HG03342 (cell line): Measurements from ENCODE around the gene FGF22.

Experiments used
- ATAC-seq: cut with Tn5 transposase; IDR thresholded peaks from one replicate; pipeline ENCODE4 v1.9.1; 2021; ENCODE audit warnings: mild to moderate bottlenecking, moderate library complexity; ENCODE audit not compliant: unreplicated experiment

Gene FGF22

DNA sequence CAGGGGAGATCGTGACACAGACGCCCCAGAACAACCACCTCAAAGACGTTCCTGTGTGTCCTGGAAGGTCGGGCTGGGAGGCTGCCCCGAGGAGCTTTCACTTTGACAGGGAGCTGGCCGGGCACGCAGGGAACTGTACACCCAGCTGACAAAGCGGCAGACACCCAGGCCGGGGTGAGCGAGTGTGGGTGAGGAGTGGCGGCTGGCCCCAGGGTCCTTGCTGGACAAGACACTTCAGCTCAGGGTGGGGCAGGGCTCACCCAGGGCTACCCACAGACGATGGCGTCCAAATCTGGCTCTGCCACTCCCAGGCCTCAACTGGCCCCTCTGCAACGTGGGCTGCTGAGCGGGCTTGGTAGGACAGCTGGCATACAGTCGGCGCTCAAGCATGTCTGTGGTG lies 2.0 kb downstream of the FGF22 start:
- ATAC-seq, result no peak

DNA sequence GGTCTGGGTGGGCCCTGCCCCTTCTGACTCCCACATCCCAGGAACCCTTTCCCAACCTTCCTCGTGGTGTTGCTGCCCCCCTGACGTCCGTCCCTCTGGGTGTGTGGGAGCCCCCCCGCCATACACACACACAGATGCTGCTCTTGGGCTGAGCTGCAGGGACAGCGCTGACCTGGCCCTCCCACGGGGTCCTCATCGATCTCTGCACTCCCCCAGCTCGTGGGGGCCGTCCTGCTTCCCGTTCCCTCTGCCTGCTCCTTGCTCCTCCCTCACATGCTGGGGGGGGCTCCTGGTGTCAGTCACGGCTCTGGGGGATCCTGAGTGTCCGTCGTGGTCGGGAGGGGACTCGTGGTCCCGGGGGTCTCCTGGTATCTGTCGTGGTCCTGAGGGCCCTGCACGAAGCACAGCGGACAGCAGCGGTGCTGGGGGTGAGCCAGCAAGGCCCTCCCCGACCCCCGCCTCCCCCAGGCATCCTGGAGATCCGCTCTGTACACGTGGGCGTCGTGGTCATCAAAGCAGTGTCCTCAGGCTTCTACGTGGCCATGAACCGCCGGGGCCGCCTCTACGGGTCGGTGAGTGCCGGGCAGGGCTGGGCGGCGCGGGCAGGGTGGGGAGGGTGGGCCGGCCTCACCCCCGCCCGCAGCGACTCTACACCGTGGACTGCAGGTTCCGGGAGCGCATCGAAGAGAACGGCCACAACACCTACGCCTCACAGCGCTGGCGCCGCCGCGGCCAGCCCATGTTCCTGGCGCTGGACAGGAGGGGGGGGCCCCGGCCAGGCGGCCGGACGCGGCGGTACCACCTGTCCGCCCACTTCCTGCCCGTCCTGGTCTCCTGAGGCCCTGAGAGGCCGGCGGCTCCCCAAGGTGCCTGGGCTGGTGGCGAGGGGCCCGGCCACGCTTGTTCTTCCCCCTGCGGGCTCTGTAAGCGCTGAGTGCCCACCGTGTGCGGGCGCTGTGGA lies 3.4 kb downstream of the FGF22 start:
- ATAC-seq, result no peak

DNA sequence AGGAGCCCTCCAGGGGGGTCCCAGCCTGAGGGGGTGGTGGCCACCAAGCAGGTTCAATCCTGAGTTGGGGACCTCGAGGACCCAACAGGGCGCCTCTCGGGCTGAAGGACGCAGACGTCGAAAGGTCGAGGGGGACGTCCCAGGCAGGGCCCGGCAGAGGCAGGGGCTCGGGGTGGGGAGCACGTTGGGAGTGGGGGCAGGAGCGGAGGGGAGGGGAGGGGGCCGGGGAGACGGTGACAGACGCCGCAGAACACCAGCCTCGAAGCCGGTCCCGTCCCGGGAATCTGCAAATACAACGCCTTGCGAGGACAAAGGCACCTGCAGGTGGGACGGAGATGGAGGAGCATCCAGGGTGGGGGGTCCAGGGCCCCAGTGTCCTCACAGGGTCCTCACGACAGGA lies 4.1 kb downstream of the FGF22 start:
- no peak for ATAC-seq

DNA sequence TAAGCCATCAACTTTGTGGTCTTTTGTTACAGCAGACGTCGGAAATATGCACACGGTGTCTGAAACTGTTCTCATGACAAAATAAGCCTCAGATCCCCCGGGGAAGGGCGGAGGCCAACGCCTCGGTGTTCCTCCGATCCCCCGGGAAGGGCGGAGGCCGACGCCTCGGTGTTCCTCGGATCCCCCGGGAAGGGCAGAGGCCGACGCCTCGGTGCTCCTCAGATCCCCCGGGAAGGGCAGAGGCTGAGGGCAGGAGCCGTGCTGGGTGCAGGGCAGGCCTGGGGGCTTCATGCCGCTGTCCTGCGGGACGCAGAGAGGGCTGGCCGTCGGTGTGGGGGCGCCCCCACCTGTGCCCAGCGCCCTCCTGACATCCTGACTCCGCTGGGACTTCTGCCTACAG lies 4.7 kb downstream of the FGF22 start:
- ATAC-seq, result no peak

DNA sequence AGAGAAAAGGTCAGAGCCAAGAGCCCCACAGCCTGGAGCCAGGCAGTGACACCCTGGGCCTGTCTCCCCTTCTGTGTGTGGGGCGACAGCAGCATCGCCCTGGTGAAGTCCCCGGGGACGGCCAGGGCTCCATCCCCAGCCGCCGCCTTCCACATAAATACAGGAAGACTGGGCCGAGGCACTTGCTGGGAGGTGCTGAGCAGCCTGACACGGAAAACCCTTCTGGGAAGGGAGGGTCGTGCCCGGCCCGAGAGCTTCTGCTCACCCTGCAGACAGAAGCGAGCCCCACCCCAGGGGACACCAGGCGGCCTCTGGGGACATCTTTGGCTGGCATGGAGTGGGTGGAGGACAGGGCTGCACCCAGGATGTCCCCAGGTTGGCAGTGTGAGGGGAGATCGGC lies 5.1 kb downstream of the FGF22 start:
- no peak for ATAC-seq

DNA sequence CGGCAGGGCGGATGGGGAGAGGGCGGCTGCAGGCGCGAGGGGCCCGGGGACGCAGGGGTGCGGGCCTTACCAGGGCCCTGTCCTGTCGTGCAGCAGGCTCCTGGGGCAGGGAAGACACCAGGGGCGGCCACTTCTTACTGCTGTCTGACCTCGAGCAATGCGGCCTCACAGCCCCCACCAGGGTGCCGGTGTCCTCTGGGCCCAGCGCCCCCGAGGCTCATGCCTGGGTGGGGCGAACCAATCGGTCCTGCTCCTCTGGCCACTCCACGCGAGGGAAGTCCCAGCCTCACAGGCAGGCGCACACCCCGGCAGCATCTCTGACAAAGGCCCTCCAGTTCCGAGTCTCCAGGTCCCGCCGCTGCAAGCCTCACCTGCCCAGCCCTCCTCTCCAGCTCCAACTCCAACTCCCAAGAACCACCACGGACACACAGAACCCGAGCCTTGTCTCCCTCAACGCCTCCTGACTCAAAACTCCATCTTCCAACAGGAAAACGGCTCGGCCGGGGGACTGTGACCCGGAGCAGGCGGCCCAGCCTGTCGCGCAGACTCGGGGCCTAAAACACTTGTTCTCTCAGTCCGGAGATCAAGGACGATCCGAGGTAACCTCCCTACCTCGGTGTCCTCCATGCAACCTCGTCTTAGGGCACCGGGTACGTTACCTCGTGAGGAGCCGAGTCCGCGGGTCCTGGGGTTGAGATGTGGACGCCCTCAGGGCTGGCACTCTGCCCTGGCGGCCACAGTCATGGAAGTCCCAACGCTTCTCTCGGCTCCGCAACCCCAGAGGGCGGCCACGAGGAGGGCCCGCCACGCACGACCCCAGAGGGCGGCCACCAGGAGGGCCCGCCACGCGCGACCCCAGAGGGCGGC lies 6.5 kb downstream of the FGF22 start:
- no peak for ATAC-seq

DNA sequence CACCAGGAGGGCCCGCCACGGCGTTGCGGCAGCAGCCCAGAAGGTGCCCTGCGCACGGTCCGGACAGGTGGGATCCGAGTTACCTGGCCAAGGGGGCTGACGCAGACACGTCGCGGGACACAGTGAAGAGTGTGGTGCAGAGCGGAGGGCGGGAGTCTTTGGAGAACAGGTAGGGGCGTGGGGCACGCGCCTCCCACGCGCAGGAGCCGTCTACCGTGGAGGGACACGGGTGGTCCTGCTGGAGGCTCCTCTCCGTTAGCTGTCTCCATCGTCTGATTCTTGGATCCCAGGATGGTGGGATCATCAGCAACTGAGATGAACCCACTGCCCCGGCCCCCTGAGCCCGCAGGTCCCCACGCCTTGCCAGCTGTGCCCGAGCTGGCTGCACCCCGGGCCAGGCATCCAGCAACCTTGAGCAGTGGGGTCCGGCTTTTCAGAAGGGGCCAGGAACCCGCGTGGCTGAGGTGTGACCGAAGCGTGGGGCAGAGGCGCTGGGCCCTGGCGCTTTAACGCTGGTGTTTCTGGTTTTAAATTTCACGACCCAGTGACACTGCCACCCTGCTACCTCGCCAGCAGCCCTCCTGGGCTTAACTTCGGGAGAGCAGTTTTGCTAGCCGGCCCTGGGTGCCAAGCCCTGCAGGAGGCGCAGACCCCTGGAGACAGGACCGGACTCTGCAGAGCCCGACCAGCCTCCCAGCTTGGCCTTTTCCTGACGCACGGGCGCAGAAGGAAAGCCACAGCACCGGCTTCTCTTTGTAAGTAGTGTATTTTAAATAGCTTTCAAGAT lies 7.3 kb downstream of the FGF22 start:
- ATAC-seq, result no peak

DNA sequence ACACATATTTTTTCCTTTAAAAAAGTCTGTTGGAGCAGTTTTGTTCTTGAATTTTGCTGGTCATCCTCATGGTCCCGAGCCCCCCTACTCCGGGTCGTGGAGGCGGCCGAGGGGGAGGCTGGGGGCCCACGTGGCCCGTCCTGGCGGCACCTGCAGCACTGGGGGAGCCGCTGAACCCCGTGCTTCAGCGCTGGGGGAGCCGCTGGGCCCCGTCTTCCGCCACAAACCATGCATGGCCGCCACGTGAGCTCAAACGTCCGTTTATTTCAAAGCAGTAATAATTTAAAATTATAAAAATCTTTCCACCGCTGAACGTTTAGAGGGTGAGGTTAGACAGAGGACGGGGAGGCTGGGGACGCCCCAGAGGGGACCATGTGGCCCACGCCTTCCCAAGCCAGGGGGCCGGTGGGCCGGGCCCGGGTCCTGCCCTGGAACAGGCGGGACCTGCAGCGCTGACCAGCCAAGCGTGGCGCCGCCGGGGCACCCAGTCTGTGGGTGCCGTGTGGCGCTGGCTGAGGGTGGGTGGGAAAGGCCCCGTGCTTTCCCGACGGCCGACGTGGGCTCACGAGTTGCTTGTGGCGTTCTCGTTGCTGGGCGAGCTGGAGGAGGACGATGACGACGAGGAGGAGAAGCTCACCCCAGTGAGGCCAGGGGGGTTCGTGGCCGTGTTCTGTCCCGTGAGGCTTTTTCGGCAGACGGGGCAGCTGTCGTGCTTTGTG lies 8.0 kb downstream of the FGF22 start:
- no peak for ATAC-seq

DNA sequence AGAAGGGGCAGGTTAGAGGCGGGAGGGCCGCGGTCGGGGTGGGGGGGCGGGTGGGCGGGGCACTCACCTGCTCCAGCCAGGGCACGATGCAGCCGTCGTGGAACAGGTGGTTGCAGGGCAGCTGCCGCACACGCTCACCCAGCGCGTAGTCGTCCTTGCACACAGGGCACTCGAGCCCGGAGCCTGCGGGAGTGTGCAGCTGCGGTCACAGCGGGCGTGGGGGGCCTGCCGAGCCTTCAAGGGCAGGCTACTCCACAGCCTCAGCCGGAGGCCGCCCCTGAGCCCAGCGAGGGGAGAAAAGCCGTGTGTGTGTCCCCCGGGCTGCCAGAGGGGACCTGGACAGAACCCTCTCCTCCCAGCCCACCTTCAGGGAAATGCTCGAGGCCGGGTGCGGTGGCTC lies 8.6 kb downstream of the FGF22 start:
- no peak for ATAC-seq

DNA sequence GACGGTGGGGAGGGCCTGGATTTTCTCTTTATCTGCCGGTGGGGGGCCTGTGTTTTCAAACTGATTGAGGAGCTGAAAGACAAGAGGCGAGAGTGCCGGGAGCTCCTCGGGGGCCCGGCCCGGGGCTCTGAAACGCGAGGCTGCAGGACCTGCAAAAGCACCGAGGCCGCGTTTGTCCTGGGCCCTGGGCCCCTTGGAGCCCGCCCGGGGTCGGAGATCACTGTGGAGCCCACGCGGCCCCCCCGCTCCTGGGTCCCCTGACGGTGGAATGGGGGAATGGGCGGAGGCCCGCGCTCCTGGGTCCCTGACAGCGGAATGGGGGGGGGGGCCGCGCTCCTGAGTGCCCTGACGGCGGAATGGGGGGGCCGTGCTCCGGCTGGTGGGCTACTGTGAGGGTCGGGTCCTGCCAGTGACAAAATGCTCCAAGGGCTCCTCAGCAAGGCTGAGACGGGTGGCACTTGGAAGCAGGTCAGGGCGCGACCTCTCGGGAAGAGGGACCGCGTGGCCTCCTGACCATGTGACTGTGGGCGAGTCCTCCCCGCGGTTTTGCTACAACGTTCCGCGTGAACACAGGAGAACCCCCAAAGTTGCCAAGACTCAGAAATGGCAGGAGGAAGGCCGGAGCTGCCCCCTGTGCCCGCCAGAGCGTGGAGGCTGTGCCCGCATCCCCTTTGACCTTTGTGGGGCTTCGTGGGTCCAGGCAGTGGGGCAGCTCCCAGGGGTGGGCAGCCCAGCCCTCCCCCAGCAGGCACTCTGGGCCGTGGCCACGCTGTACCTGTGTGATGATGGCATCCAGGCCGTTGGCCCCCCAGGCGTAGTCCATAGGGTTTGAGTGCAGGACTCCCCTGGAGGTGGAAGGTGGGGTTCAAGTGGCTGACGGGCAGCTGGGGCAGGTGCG lies 9.5 kb downstream of the FGF22 start:
- no peak for ATAC-seq

DNA sequence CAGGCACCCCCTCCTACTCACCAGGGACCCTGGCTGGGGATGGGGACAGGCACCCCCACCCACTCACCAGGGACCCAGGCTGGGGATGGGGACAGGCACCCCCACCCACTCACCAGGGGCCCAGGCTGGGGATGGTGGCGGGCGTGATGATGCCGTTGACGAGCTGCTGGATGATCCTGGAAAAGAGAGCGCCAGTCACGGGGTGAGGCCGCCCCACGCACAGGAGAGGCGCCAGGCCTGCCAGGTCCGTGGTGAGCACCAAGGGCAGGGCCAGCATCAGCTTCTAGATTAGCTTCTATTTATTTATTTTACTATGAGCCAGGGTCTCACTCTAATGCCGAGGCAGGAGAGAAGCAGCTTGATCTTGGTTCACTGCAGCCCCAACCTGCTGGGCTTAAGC lies 10.4 kb downstream of the FGF22 start:
- no peak for ATAC-seq

DNA sequence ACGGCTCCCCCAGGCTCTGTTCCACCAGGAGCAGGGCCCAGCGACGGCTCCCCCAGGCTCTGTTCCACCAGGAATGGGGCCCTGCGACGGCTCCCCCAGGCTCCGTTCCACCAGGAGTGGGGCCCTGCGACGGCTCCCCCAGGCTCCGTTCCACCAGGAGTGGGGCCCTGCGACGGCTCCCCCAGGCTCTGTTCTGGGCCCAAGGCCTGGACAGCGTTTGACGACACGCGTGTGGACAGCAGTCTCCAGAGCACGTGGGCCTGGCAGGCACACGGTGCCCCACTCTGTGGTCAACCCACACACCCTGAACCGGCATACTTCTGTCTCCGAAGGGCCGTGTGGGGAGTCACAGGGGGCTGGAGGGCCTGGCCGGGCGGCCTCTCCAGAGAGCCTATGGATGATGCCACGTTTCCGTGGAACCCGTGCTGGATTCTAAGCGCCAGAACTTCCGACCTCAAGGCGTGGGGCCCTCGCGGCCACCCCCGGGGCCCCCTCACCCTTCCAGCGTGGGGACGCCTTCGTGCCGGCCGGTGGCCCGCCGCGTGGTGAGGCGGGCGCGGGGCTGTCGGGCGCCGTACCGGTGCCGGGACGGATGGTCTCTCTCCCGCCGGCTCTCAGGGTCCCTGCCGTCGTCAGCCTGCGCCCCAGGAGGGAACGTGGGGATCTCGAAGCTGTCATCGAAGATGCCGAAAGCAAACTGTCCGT lies 11.6 kb downstream of the FGF22 start:
- ATAC-seq, result no peak

DNA sequence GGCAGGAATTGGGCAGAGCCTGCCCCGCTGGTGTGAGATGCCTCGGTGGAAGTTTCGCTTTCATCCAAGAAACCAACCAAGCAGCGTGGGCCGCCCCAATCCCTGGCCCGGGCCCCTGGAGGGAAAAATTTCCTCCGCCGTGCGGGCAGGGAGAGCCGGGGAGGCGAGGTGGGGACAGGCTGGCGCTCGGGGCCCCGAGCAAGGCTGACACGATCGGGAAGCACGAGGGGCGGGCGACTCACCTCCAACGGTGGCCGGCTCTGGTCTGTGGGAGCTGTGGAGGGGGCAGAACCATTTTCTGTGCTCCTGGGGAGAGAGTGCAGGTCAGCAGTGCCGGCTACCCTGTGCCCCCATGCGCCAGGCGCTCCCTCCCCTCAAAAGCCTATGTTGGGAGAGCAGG lies 12.3 kb downstream of the FGF22 start:
- ATAC-seq, result no peak

DNA sequence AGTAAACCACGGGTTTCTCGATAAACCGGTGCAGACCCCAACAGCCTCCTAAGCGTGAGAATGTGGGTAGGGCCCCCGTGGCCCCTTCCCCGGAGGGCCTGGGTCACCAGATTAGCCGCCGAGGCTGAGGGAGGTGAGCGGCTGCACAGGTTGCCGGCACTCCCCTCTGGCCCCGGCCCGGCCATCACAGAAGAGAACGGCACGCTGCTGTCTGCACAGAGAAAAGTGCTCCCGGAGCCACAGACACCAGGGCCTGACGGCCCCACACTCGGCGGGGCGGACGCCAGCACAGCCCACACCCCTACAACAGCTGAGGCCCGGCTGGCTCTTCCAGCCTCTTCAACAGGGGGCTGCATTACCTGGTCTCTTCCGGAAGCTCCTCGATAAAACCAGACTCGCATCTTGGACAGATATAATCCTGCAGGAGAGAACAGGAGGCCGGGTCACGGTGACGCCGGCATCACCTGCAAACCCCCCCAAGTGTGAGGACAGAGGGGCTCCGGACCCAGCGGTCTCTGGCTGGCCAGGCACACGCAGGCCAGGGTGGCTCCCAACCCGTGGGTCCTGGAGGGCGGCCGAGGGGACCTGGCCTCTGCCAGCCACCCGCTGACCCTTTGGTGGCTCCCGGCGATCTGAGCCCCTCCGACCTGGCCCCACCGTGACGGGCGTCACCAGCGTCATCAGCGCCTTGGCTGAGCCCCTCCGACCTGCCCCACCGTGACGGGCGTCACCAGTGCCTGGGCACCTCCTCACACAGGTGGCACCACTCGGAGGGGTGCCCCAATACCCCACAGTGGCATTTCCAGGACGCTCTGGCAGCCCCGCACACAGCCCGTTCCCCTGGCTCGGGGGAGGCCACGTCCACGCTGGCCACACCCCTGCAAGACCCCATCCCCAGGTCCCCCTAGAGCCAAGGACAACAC lies 13.0 kb downstream of the FGF22 start:
- no peak for ATAC-seq

DNA sequence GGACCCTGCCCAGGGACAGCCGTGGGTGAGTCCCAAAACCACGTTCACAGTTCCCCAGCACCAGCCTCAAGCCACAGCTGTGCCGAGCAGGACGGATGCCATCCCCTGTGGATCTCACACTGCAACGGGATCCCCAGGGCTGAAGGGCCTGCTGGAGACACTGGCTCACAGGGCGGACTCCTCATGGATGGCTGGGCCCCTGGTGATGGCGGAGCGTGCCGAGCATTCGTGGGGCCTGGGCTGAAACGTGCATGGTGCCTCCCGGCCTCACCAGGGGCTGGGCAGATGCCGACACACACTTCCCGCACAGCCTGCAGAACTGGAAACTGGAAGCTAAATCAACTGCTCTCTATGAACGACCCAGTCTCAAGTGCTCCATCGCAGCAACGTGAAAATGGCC lies 13.7 kb downstream of the FGF22 start:
- ATAC-seq, result no peak

DNA sequence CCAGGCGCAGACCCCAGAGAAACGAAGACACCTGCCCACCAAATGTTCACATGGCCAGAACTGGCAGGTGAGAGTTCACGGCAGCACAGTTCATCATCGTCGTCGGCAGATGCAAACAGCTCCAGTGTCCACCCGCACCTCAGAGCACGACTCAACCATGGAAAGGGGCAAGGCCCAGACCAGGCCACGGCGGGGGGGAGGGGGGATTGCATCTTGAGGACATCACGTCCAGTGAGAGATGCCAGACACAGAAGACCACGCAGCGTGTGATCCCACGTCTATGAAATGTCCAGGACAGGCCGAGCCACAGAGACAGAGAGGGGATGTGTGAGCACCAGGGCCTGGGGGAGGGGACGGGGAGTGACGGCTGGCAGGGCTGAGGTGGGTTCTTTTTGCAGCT lies 16.0 kb downstream of the FGF22 start:
- no peak for ATAC-seq

DNA sequence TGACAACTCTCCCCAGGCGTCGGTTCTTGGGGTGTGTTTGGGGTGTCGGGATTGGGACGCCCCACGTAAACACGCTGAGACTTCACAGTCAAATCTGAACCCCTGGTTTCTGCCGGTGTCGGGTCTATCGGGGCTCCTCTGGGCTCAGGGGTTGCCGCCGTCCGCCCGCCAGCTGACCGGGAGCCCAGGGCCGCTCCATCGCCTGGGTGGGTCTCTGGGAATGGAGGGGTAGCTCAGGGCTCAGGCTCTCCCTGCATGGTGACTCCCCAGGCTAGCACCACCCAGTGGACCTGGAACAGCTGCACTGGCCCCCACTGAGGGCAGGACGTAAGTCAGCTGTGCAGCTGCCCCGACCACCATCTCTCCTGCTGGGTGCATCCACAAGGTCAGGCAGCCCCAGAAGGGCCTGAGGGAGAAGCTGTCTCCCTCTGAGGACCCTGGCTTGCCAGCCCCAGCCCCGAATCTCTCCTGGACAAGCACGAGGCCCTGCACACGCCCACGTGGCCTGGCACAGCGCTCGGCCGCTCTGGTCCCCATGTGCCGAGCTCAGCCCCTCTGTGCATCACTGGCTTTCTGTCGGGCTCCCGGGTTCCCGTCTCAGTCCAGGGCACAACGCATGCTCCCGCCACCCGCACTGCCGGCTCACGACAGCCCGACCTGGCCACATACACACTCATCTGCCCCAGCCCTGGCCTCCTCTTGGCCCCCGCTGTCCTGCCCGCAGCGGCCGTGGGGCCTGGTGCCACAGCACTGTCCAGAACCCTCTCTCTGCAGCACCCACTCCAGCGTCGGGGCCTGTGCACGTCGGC lies 17.3 kb downstream of the FGF22 start:
- ATAC-seq, result no peak
